ENCODE data around the gene ABO. TPM values are rescaled to one million over a fixed set of nuclear protein-coding genes. Genes with fewer than 3 reads are reported as not detected.

ABO gene
- total RNA-seq, 1 experiment from 2014 or later: 0.15 TPM

GRCh38 chr9:133257465-133257956 is 17.5 kb downstream of the ABO start:
- Mint-ChIP-seq H3K9me3 (no peaks in the 10 kb centered on the region), H3K4me3 (no peak overlapping the region), H3K4me1 (peaks cover 11% of the 10 kb centered on the region), H3K27me3 (ENCODE audit: low read depth) (peaks cover 10% of the 10 kb centered on the region; the same call in 1 of the 2 replicates), H3K27ac (no peak overlapping the region), H3K36me3 (no peaks in the 10 kb centered on the region)
- DNase-seq (ENCODE audit: low spot score): no peak
- peak; percentile 57 for ATAC-seq
- CTCF ChIA-PET: interaction anchor here (0.8 to 3.3 kb wide), 5 partner anchors 19 to 85 kb away, joined by 4 to 23 read pairs (median 4); no protein-coding TSS in a partner anchor
- POLR2A ChIA-PET: no interaction called here
- TF ChIP-seq MXD4 (CRISPR knock-in tag; IDR thresholded peaks at IDR 0.05; ENCODE audit: borderline replicate concordance) (no peak), E2F1 (CRISPR knock-in tag; IDR thresholded peaks at IDR 0.05) (no peak), NR2C2 (CRISPR knock-in tag; IDR thresholded peaks at IDR 0.05) (no peak), RORB (CRISPR knock-in tag; IDR thresholded peaks at IDR 0.05) (no peak), SMAD4 (CRISPR knock-in tag; IDR thresholded peaks at IDR 0.05) (no peak), CREB1 (CRISPR knock-in tag; IDR thresholded peaks at IDR 0.05) (no peak), ZBTB43 (CRISPR knock-in tag; IDR thresholded peaks at IDR 0.05) (no peak), MAX (CRISPR knock-in tag; IDR thresholded peaks at IDR 0.05) (0 out of 2 replicates have a peak, but pooled peaks have one; percentile 25)

GRCh38 chr9:133256686-133257091 is 18.3 kb downstream of the ABO start:
- ATAC-seq (no peak), DNase-seq (ENCODE audit: low spot score) (no peak)
- Mint-ChIP-seq H3K36me3 (no peaks in the 10 kb centered on the region), H3K27me3 (ENCODE audit: low read depth) (peaks cover 4% of the 10 kb centered on the region; the same call in 1 of the 2 replicates), H3K27ac (no peak overlapping the region), H3K4me3 (no peak overlapping the region), H3K4me1 (peaks cover 11% of the 10 kb centered on the region), H3K9me3 (no peaks in the 10 kb centered on the region)
- POLR2A ChIA-PET: interaction anchor here (0.6 kb wide), 1 partner anchor 13 kb away, joined by 6 read pairs; no protein-coding TSS in a partner anchor
- CTCF ChIA-PET: interaction anchor here (0.8 to 3.3 kb wide), 5 partner anchors 18 to 85 kb away, joined by 4 to 23 read pairs (median 4); no protein-coding TSS in a partner anchor
- TF ChIP-seq CREM (CRISPR knock-in tag; IDR thresholded peaks at IDR 0.05) (no peak), ARID4B (CRISPR knock-in tag; IDR thresholded peaks at IDR 0.05; ENCODE audit: borderline replicate concordance) (no peak), MAX (CRISPR knock-in tag; IDR thresholded peaks at IDR 0.05) (no peak), FOXP1 (CRISPR knock-in tag; IDR thresholded peaks at IDR 0.05; ENCODE audit: borderline replicate concordance) (no peak)

- Mint-ChIP-seq H3K9me3 (no peaks in the 10 kb centered on the region), H3K4me1 (peaks cover 11% of the 10 kb centered on the region), H3K27me3 (ENCODE audit: low read depth) (peaks cover 4% of the 10 kb centered on the region; the same call in 1 of the 2 replicates), H3K27ac (no peak overlapping the region), H3K36me3 (no peaks in the 10 kb centered on the region), H3K4me3 (no peak overlapping the region)
- POLR2A ChIA-PET: interaction anchor here (0.6 kb wide), 1 partner anchor 13 kb away, joined by 6 read pairs; no protein-coding TSS in a partner anchor
- no peak for ATAC-seq
- no peak for DNase-seq (ENCODE audit: low spot score)
- CTCF ChIA-PET: interaction anchor here (1.1 to 3.3 kb wide), 3 partner anchors 17 to 86 kb away, joined by 4 to 23 read pairs (median 7); no protein-coding TSS in a partner anchor
- no peak for TF ChIP-seq SOX15 (CRISPR knock-in tag; IDR thresholded peaks at IDR 0.05)
- no peak for TF ChIP-seq NR2C2 (CRISPR knock-in tag; IDR thresholded peaks at IDR 0.05)
- no peak for TF ChIP-seq ZNF317 (CRISPR knock-in tag; IDR thresholded peaks at IDR 0.05; ENCODE audit: borderline replicate concordance, low read depth)
- TF ChIP-seq CDX4 (CRISPR knock-in tag; IDR thresholded peaks at IDR 0.05; ENCODE audit: borderline replicate concordance): no peak
- TF ChIP-seq MLX (CRISPR knock-in tag; IDR thresholded peaks at IDR 0.05): no peak
- TF ChIP-seq NFE2L1 (CRISPR knock-in tag; IDR thresholded peaks at IDR 0.05): no peak
- TF ChIP-seq E2F4 (CRISPR knock-in tag; IDR thresholded peaks at IDR 0.05; ENCODE audit: borderline replicate concordance, low read depth): no peak
- TF ChIP-seq ZNF219 (CRISPR knock-in tag; IDR thresholded peaks at IDR 0.05; ENCODE audit: borderline replicate concordance): no peak
- no peak for TF ChIP-seq TEAD4 (CRISPR knock-in tag; IDR thresholded peaks at IDR 0.05)
Observed at GRCh38 chr9:133256136-133256461, 18.9 kb downstream of the ABO start.

Measured in WTC11 (cell line).